ENCODE data around the gene NLE1.

GRCh38 chr17:35095741-35096140 is 46.4 kb downstream of the NLE1 start:
- TF ChIP-seq POLR2A (IDR thresholded peaks at IDR 0.05; ENCODE audit: low read depth, low read length): no peak
- no peak for TF ChIP-seq SPI1 (IDR thresholded peaks at IDR 0.05; ENCODE audit: low read depth, low read length)
- TF ChIP-seq TAF1 (IDR thresholded peaks at IDR 0.05; ENCODE audit: low read depth, low read length): no peak
- no peak for TF ChIP-seq POLR2AphosphoS5 (IDR thresholded peaks at IDR 0.05; ENCODE audit: low read depth, low read length)
- no peak for TF ChIP-seq POU2F2 (IDR thresholded peaks at IDR 0.05; ENCODE audit: low read depth, low read length)
- no peak for TF ChIP-seq PAX5 (IDR thresholded peaks at IDR 0.05; ENCODE audit: insufficient read depth, low read length, severe bottlenecking)
